HG02981 (cell line): ENCODE data around the gene CCDC169.
"Not testable (repeated sequence)": the region's sequence is repeated elsewhere in the genome, so short reads cannot be mapped to it uniquely, and the experiment has no call there.

ENCODE experiments used
- ATAC-seq: cut with Tn5 transposase; IDR thresholded peaks from one replicate; pipeline ENCODE4 v1.9.1; 2021; ENCODE audit warnings: mild to moderate bottlenecking, moderate library complexity; ENCODE audit not compliant: unreplicated experiment

Gene CCDC169

GRCh38 chr13:36319793-36320192 is 22.2 kb upstream of the CCDC169 start:
- ATAC-seq: not testable (repeated sequence)

GRCh38 chr13:36313047-36313969 is 15.7 kb upstream of the CCDC169 start:
- ATAC-seq: no peak

GRCh38 chr13:36310417-36311108 is 12.9 kb upstream of the CCDC169 start:
- peak; percentile 51 for ATAC-seq

- ATAC-seq: no peak
These were observed 4.7 kb upstream of the CCDC169 start for GRCh38 chr13:36302289-36302688.

DNA sequence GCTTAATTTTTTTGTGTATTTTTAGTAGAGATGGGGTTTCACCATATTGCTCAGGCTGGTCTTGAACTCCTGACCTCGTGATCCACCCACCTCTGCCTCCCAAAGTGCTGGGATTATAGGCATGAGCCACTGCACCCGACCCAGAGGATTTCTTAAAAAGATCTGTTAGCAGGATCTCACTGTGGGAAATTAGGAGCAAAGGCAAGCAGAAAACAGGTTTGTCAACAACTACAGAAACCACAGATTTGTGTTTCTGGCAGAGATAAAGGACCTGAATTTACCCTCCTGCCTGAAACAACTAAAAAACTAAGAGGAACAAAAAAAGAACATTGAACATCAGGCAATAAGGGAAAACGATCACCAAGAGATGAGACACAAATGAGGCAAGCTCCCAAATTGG is 1.9 kb upstream of the CCDC169 start:
- not testable (repeated sequence) for ATAC-seq

DNA sequence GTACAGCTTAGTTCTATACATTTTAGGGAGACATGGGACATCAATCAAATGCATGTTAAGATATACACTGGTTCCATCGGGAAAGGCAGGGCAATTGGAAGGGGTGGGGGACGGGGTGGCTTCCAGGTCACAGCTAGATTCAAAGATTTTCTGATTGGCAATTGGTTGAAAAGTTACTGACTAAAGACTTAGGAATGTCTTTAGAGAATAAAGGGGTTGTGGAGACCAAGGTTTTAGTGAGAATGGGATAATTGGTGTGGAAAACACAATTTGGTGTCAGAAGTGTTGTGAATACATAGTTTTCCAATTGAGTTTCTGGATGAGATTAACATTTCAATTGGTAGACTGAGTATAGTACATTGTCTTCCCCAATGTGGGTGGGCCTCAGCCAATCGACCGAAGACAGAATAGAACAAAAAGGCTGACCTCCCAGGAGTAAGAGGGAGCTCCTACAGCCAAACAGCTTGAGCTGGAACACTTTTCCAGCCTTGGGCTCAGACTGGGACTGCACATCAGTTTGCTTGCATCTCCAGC is 988 bp upstream of the CCDC169 start:
- no peak for ATAC-seq

DNA sequence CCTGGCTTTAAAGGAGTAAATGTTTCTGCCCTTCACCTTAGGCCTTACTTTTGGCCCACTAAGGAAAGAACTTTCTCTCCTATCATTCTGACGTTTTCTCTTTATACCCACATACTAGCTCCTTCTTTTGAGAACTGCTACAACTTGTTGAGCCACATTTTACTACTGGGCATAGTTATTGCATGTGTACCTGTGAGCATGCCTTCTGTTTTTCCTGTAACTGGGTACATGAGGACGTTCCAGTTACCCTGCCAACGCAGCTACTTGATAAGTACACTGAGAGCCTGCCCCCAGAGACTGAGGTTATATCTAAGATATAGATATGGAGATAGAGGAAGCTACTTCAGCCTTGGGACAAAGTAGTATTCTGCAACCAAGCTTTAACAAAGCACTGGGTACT is 3.5 kb downstream of the CCDC169 start:
- no peak for ATAC-seq

DNA sequence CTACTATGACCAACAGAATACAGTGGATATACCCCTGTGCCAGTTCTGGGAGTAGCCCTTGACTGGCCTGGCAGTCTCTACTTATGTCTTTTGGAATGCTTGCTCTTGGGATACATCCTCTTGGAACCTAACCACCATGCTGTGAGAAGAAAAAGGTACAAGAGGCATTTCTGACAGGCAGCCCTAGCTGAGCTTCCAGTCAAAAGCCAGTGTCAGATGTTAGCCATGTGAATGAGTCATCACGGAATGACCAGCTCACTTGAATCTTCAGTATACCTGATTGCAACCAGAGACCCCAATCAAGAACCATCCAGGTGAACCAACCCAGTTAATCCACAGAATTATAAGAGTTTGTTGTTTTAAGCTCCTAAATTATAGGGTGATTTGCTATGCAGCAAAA is 4.1 kb downstream of the CCDC169 start:
- ATAC-seq: no peak

- no peak for ATAC-seq
These were observed 8.7 kb downstream of the CCDC169 start for GRCh38 chr13:36288794-36289391.

DNA sequence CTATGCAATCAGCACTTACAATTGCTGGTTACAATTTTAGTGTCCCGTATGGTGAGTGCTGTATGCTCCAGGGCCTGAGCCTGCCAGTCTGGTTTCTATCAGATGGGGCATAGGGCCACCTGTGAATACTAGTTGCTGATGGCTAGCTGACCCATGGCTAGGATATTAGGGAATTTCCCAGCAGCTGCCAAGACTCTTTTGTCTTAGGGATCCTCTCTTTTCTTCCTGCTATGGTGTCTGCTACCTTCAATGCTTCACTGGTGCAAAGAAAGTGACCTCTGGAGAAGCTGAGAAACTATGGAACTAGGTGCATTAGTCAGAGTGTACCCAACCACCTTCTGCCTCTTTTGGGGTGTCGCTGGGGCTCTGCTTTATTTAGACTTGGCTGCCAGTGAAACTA is 11.6 kb downstream of the CCDC169 start:
- no peak for ATAC-seq

- no peak for ATAC-seq
These were observed 14.7 kb downstream of the CCDC169 start for GRCh38 chr13:36282821-36283432.

DNA sequence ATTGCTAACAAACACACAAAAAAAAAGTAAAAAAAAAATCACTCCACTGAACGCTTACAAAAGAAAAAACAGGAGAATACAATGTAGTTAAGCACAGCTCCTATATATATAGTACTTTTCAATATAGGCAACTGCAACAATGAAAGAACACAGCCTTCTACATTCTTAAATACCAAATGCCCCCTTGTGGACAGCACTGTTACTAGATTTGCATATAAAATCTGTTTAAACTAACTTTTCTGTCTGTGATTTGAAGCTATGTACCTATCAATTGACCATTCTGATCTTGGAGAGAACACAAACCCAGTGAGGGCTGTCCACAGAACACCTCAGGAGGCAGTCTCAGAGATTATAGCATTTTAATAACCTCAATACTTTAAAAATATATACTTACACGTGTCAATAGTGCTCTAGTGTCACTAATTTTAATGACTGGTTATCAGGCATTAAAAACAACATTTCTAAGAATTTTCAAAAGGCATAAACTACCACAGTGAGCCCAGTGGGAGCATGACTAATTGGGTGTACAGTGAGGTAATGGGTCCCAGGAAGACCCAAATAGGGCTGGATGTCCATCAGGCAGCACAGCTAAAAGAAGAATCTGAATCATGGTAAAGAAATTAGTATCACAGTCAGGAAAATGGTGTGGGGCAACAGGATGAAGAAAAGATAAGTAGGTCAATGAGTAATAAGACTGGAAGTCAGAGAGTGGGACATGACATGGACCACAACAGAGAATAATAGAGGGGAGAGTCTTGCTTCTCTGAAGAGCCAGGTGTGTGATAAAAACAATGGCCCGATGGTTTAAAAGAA is 22.2 kb downstream of the CCDC169 start:
- no peak for ATAC-seq

DNA sequence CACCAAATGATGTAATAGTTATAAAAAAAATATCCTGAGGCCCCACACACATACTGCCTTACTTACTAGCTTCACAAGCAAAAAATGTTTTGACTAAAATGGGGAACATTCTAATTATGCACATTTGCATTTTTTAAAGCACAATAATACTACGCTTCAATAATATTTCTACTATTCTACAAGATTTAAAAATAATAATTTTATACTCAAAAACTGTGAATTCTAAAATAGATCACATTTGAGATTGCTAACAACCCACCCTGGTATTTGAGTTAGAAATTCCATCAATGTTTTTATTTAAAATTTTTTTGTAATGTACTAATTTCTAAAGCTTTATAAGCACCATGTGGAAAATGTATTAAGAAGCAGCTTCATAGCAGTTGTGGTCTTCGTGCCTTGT is 24.2 kb downstream of the CCDC169 start:
- no peak for ATAC-seq

GRCh38 chr13:36261976-36262375 is 35.6 kb downstream of the CCDC169 start:
- no peak for ATAC-seq

DNA sequence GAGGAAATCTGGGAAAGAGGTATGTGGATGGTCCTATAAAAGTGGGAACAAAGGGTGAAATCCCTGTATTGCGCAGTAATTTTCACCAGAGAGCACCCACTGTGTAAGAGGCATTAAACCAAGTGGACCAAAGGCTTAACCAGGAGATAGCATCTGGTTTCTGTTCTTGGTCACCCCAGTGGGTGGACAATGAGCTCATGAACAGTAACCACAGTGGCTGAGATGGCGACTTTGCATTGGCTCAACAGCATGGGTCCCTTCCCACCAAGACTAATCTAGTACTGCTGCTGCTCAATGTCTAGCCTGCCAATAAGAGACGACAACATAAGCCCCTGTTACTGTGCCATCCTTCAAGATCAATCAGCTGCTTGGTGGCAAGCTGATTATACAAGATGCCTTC is 36.6 kb downstream of the CCDC169 start:
- ATAC-seq: no peak

DNA sequence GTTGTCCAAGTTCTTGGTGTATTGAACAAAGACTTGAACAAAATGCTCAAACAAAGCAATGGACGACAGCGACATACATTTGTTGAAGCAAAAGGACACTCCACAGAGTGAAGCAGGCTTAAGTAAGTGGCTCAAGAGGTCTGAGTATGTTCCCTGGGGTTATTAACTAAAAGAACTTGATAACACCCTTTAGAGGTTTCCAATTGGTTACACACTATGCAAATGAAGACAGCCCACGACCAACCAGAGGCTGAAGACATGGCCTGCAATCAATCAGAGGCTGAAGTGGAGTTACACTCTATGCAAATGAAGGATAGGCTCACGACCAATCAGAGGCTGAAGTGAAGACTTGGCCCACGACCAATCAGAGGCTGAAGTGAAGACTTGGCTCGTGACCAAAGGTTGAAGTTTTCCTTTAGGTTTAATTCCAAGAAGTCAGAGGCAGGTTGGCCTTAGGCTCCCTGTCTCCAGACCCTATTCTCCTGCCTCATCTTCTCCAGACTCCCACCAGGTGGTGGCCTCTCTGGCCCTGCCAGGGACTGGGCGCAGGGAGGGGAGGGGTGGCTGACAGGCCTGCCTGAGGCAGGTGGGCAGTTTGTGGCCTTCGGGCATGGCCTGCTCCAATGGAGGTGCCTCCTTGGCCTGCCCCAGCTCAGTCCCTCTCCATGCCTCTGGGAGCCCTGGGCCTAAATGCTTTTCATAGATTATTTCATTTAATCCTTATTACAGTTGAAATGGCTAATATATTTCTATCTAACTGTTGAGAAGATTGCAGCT is 38.1 kb downstream of the CCDC169 start:
- no peak for ATAC-seq

DNA sequence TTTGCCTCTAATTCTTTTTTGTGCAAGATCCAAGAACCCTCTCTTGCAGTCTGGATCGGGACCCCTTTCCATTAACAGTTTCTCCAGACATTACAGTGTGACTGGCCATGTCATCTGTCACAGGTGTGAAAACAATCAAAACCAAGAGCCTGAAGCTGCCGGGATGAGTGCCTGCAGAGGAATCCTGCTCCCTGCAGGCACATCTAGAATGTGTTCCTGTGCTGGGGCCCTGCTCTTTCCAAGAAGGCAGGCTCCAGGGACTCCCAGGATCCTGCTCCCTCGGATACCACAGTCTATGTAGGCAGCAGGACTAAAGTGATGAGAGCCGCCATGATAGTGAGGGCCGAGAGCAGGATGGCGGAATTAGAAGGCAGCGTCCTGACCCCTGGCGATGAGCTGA is 38.8 kb downstream of the CCDC169 start:
- ATAC-seq: no peak

DNA sequence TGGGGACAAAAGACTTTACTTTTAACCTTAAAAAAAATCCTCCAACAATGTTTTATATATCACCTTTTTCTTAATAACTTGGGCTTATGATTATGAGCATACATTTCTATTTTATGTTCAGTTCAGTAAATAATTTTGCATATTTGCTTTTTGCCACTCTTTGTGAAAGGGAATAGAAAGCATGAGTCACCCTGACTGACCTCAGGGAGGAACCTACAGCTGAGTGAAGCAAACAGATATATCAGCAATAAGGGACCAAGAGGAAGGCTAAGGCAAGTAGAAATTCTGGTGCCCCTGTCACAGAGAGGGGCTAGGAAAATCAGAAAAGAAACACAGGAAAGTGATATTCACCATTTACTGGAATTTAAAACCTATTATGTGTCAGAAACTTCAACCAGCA is 46.1 kb downstream of the CCDC169 start:
- no peak for ATAC-seq

GRCh38 chr13:36251017-36251416 is 46.6 kb downstream of the CCDC169 start:
- no peak for ATAC-seq

DNA sequence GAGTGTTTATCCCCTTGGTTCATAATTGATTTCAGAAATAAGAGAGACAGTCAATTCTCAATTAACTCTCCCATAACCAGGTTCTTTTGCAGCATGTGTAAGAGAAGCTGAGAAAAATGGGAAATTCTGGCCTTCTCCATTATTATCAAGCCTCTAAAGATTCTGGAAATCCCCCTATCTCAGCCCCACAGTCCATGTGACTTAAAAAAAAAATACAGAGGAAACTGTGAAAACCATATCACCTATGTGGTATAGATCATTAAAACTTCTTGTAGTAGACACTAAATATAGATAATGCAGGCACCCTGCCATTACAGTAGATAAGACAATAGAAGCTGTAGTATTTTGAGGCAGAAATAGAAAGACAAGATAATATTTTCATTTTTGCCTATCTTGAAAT is 48.9 kb downstream of the CCDC169 start:
- no peak for ATAC-seq
